ENCODE measurements around the gene FLT4. TPM values are rescaled to one million over a fixed set of nuclear protein-coding genes. Genes with fewer than 3 reads are reported as not detected.

Gene FLT4
- polyA plus RNA-seq, 1 donor from 2014 or later, result 0.04 TPM

GRCh38 chr5:180625125-180625790 lies 24.1 kb downstream of the FLT4 start:
- Histone ChIP-seq H3K4me2 (ENCODE audit: low read length) (no peak overlapping the region), H3K27ac (ENCODE audit: low read length) (no peak overlapping the region), H3F3A (ENCODE audit: insufficient read depth, low read length, poor library complexity, severe bottlenecking) (no peaks in the 10 kb centered on the region), H3K36me3 (ENCODE audit: insufficient read depth, low read length) (no peaks in the 10 kb centered on the region), H2AFZ (ENCODE audit: low read depth, low read length) (no peak overlapping the region), H3K4me3 (ENCODE audit: low read length) (no peak overlapping the region), H3K79me2 (replicated peaks; ENCODE audit: insufficient read depth, low read length) (no peaks in the 10 kb centered on the region), H3K9me3 (ENCODE audit: low read length) (no peaks in the 10 kb centered on the region), H3K27me3 (ENCODE audit: insufficient read depth, low read depth, low read length) (no peaks in the 10 kb centered on the region), H3K9ac (ENCODE audit: low read length) (no peak overlapping the region), H4K20me1 (ENCODE audit: insufficient read depth) (no peaks in the 10 kb centered on the region), H3K9me2 (ENCODE audit: insufficient read depth, low read length) (no peaks in the 10 kb centered on the region)
- TF ChIP-seq CTCF (IDR thresholded peaks at IDR 0.05; ENCODE audit: poor library complexity, severe bottlenecking) (no peak), TAF1 (IDR thresholded peaks at IDR 0.05; ENCODE audit: low read depth) (no peak), MXI1 (conservative IDR thresholded peaks at IDR 0.05; ENCODE audit: poor library complexity, severe bottlenecking) (no peak), REST (IDR thresholded peaks at IDR 0.05; ENCODE audit: borderline replicate concordance) (no peak), EP300 (conservative IDR thresholded peaks at IDR 0.05; ENCODE audit: poor library complexity, severe bottlenecking) (no peak), RAD21 (conservative IDR thresholded peaks at IDR 0.05) (no peak), EZH2 (IDR thresholded peaks at IDR 0.05; ENCODE audit: borderline replicate concordance, insufficient read depth, low read length, poor library complexity, severe bottlenecking) (no peak), SMC3 (conservative IDR thresholded peaks at IDR 0.05; ENCODE audit: poor library complexity) (no peak), POLR2AphosphoS5 (IDR thresholded peaks at IDR 0.05) (no peak)

- Histone ChIP-seq H3F3A (ENCODE audit: insufficient read depth, low read length, poor library complexity, severe bottlenecking) (no peaks in the 10 kb centered on the region), H3K27me3 (ENCODE audit: insufficient read depth, low read depth, low read length) (no peaks in the 10 kb centered on the region), H3K4me3 (ENCODE audit: low read length) (no peak overlapping the region), H2AFZ (ENCODE audit: low read depth, low read length) (no peak overlapping the region), H3K27ac (ENCODE audit: low read length) (no peak overlapping the region), H3K36me3 (ENCODE audit: insufficient read depth, low read length) (no peaks in the 10 kb centered on the region), H3K9ac (ENCODE audit: low read length) (no peak overlapping the region), H4K20me1 (ENCODE audit: insufficient read depth) (no peaks in the 10 kb centered on the region), H3K79me2 (replicated peaks; ENCODE audit: insufficient read depth, low read length) (no peaks in the 10 kb centered on the region), H3K9me3 (ENCODE audit: low read length) (no peaks in the 10 kb centered on the region), H3K4me2 (ENCODE audit: low read length) (no peak overlapping the region), H3K9me2 (ENCODE audit: insufficient read depth, low read length) (no peaks in the 10 kb centered on the region)
- TF ChIP-seq MXI1 (conservative IDR thresholded peaks at IDR 0.05; ENCODE audit: poor library complexity, severe bottlenecking), result no peak
- TF ChIP-seq RAD21 (conservative IDR thresholded peaks at IDR 0.05), result no peak
- TF ChIP-seq POLR2AphosphoS5 (IDR thresholded peaks at IDR 0.05), result no peak
- TF ChIP-seq REST (IDR thresholded peaks at IDR 0.05; ENCODE audit: borderline replicate concordance), result no peak
- no peak for TF ChIP-seq EZH2 (IDR thresholded peaks at IDR 0.05; ENCODE audit: borderline replicate concordance, insufficient read depth, low read length, poor library complexity, severe bottlenecking)
- no peak for TF ChIP-seq CTCF (IDR thresholded peaks at IDR 0.05; ENCODE audit: poor library complexity, severe bottlenecking)
- no peak for TF ChIP-seq TAF1 (IDR thresholded peaks at IDR 0.05; ENCODE audit: low read depth)
- no peak for TF ChIP-seq SMC3 (conservative IDR thresholded peaks at IDR 0.05; ENCODE audit: poor library complexity)
- no peak for TF ChIP-seq EP300 (conservative IDR thresholded peaks at IDR 0.05; ENCODE audit: poor library complexity, severe bottlenecking)
Measured at GRCh38 chr5:180624587-180624986, 24.8 kb downstream of the FLT4 start.
